Measurements from ENCODE around the gene GRAMD1B.

- TF ChIP-seq POLR2A (IDR thresholded peaks at IDR 0.05) (no peak), CTCF (IDR thresholded peaks at IDR 0.05) (no peak)
Measured at GRCh38 chr11:123601743-123602142, 171.7 kb downstream of the GRAMD1B start.
